ENCODE results near the gene ADORA1. TPM values are rescaled to one million over a fixed set of nuclear protein-coding genes. Genes with fewer than 3 reads are reported as not detected.

The ADORA1 gene
- total and polyA plus RNA-seq, 10 of the 15 experiments (the other 5 are each of a cell fraction or from before 2014, with no cell fraction given): not detected

- WGBS (ENCODE audit: insufficient coverage, insufficient replicate concordance, low lambda C conversion rate, missing lambda C conversion rate): 0% methylated on average over 2 of the region's 2 CpGs
- Histone ChIP-seq H3K4me2 (ENCODE audit: control insufficient read depth, insufficient read depth) (no peak overlapping the region), H3K9me3 (replicated peaks; ENCODE audit: control insufficient read depth, insufficient read depth, low read length) (no peaks in the 10 kb centered on the region), H3K27ac (ENCODE audit: control insufficient read depth, insufficient read depth) (no peak overlapping the region), H2AFZ (ENCODE audit: control insufficient read depth, low read depth, low read length) (no peak overlapping the region), H4K20me1 (ENCODE audit: control insufficient read depth, insufficient read depth) (no peaks in the 10 kb centered on the region), H3K9ac (ENCODE audit: control insufficient read depth, insufficient read depth, low read length) (no peak overlapping the region), H3K4me3 (no peak overlapping the region), H3K27me3 (replicated peaks in 1 of 2; ENCODE audit: control insufficient read depth in 2 of 2, insufficient read depth in 2 of 2, low read length in 1 of 2) (peaks cover 0 to 4% of the 10 kb centered on the region in 2 experiments; a peak in 3 of 4 replicates), H3K36me3 (ENCODE audit: control insufficient read depth in 2 of 2, insufficient read depth in 2 of 2, low read length in 1 of 2) (no peaks in the 10 kb centered on the region), H3K79me2 (ENCODE audit: control insufficient read depth, insufficient read depth, low read length) (no peaks in the 10 kb centered on the region), H3K4me1 (ENCODE audit: control insufficient read depth, insufficient read depth, low read length) (no peaks in the 10 kb centered on the region)
- BruUV-seq (replicated peaks): no TSS peak
- ChIA-PET RAD21 (ENCODE audit: unreplicated experiment) (no interaction called here), CTCF (interaction anchor here (0.6 kb wide), 1 partner anchor 192 kb away, joined by 3 read pairs; no protein-coding TSS in a partner anchor), POLR2A (interaction anchor here (0.7 kb wide), 1 partner anchor 461 kb away, joined by 6 read pairs; no protein-coding TSS in a partner anchor), SMC1A (ENCODE audit: uncharacterized antibody, unreplicated experiment) (interaction anchor here (0.9 kb wide), 1 partner anchor 14 kb away, joined by 3 read pairs; no protein-coding TSS in a partner anchor)
- in situ Hi-C loops (cut with MboI) (no loop called here), intact Hi-C loops (cut with micrococcal nuclease; ENCODE audit: unreplicated experiment) (no loop called here)
- FAIRE-seq (no peak), ATAC-seq (no peak), DNase-seq (ENCODE audit: low read depth, low spot score) (no peak)
- TF ChIP-seq DPF2 (IDR thresholded peaks at IDR 0.05): no peak
- TF ChIP-seq SMARCA5 (IDR thresholded peaks at IDR 0.05): no peak
- TF ChIP-seq POLR2A (IDR thresholded peaks at IDR 0.05; ENCODE audit: low read depth, low read length): no peak
- no peak for TF ChIP-seq IKZF2 (IDR thresholded peaks at IDR 0.05)
- TF ChIP-seq TAF1 (IDR thresholded peaks at IDR 0.05; ENCODE audit: borderline replicate concordance, low read depth, low read length): no peak
- TF ChIP-seq NBN (IDR thresholded peaks at IDR 0.05): no peak
- no peak for TF ChIP-seq NRF1 (conservative IDR thresholded peaks at IDR 0.05; ENCODE audit: low read depth, low read length)
- no peak for TF ChIP-seq HDAC6 (IDR thresholded peaks at IDR 0.05; ENCODE audit: unreplicated experiment)
- TF ChIP-seq MXI1 (IDR thresholded peaks at IDR 0.05; ENCODE audit: low read depth, low read length): no peak
- no peak for TF ChIP-seq ETV6 (conservative IDR thresholded peaks at IDR 0.05 in 1 of 2, IDR thresholded peaks at IDR 0.05 in 1 of 2; ENCODE audit: borderline replicate concordance in 1 of 2, low read depth in 1 of 2)
- TF ChIP-seq ASH2L (IDR thresholded peaks at IDR 0.05; ENCODE audit: borderline replicate concordance, low read depth): no peak
- TF ChIP-seq TCF12 (IDR thresholded peaks at IDR 0.05; ENCODE audit: low read depth, low read length): no peak
- no peak for TF ChIP-seq GABPA (IDR thresholded peaks at IDR 0.05; ENCODE audit: low read depth)
- TF ChIP-seq STAT1 (conservative IDR thresholded peaks at IDR 0.05): no peak
- no peak for TF ChIP-seq SMC3 (IDR thresholded peaks at IDR 0.05; ENCODE audit: borderline replicate concordance, low read length)
- TF ChIP-seq CHD4 (IDR thresholded peaks at IDR 0.05): no peak
- TF ChIP-seq, protein P1, sequence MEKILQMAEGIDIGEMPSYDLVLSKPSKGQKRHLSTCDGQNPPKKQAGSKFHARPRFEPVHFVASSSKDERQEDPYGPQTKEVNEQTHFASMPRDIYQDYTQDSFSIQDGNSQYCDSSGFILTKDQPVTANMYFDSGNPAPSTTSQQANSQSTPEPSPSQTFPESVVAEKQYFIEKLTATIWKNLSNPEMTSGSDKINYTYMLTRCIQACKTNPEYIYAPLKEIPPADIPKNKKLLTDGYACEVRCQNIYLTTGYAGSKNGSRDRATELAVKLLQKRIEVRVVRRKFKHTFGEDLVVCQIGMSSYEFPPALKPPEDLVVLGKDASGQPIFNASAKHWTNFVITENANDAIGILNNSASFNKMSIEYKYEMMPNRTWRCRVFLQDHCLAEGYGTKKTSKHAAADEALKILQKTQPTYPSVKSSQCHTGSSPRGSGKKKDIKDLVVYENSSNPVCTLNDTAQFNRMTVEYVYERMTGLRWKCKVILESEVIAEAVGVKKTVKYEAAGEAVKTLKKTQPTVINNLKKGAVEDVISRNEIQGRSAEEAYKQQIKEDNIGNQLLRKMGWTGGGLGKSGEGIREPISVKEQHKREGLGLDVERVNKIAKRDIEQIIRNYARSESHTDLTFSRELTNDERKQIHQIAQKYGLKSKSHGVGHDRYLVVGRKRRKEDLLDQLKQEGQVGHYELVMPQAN (conservative IDR thresholded peaks at IDR 0.05): no peak
- TF ChIP-seq RBBP5 (conservative IDR thresholded peaks at IDR 0.05): no peak
Measured at GRCh38 chr1:203146042-203146369, 18.5 kb downstream of the ADORA1 start.

All from GM12878 (cell line).